Left ventricle myocardium superior (tissue), 1 donor: Measurements from ENCODE around the gene DIS3L2. TPM values are rescaled to one million over a fixed set of nuclear protein-coding genes. Genes with fewer than 3 reads are reported as not detected.
"Not testable (repeated sequence)": the region's sequence is repeated elsewhere in the genome, so short reads cannot be mapped to it uniquely, and the experiment has no call there.

Experiments
- ATAC-seq: fragments of 200-7000 bp; cut with Tn5 transposase; one replicate; pipeline ENCODE4 v1.9.1; 2020; ENCODE audit warnings: mild to moderate bottlenecking, moderate library complexity
- DNase-seq: peaks from one replicate; pipeline ENCODE4 v3.0.0-alpha.2; 2020
- intact Hi-C: fragments of 100-400 bp; cut with micrococcal nuclease; formaldehyde crosslinking; loops from one replicate; pipeline ENCODE4 v1.11.0; 2022
- total RNA-seq: library from RNA; stranded (reverse); fragmentation: NEBNext Ultra II Directional; extraction: Animal tissue kit (Norgen Biotek cat#: 25700); gene quantifications from one replicate; pipeline ENCODE4 v1.2.1, GENCODE V29; 2021
- donor health status: DM: no; HTN: yes; CAD: no; lungs with severe emphysema.

Gene DIS3L2
- total RNA-seq, 1 donor from 2014 or later, result 19.6 TPM

DNA sequence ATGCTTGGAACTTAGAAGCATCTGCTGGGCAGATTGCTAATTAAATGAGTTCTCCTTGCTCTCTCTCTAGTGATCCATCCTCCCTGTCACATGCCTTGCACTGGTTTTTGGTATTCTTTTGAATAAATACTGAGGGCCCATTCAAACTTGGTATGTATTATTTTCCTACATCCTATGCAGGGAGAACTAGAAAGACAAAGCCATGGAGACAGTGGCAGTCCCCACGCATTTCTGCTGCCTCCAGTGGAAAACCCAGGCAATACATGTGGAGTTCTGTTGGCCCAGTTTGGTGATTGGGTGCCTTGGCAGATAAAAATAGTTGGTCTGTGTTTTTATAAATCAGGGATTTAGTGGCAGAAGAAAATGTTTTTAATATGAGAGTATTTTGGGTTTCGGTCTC, 68.7 kb downstream of the DIS3L2 start:
- intact Hi-C loops, result no loop called here
- ATAC-seq (no peak), DNase-seq (no peak)

DNA sequence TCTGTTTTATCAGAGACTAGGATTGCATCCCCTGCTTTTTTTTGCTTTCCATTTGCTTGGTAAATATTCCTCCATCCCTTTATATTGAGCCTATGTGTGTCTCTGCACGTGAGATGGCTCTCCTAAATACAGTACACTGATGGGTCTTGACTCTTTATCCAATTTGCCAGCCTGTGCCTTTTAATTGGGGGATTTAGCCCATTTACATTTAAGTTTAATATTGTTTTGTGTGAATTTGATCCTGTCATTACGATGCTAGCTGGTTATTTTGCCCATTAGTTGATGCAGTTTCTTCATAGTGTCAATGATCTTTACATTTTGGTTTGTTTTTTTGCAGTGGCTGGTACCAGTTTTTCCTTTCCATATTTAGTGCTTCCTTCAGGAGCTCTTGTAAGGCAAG, 73.8 kb downstream of the DIS3L2 start:
- ATAC-seq, intact Hi-C loops, DNase-seq: not testable (repeated sequence)

DNA sequence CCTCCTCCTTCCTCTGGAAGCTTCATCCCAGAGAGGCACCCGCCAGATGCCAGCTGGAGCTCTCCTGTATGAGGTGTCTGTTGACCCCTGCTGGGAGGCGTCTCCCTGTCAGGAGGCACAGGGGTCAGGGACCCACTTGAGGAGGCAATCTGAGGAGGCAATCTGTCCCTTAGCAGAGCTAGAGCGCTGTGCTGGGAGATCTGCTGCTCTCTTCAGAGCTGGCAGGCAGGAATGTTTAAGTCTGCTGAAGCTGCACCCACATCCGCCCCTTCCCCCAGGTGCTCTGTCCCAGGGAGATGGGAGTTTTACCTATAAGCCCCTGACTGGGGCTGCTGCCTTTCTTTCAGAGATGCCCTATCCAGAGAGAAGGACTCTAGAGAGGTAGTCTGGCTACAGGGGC, 75.4 kb downstream of the DIS3L2 start:
- DNase-seq, ATAC-seq, intact Hi-C loops: not testable (repeated sequence)

DNA sequence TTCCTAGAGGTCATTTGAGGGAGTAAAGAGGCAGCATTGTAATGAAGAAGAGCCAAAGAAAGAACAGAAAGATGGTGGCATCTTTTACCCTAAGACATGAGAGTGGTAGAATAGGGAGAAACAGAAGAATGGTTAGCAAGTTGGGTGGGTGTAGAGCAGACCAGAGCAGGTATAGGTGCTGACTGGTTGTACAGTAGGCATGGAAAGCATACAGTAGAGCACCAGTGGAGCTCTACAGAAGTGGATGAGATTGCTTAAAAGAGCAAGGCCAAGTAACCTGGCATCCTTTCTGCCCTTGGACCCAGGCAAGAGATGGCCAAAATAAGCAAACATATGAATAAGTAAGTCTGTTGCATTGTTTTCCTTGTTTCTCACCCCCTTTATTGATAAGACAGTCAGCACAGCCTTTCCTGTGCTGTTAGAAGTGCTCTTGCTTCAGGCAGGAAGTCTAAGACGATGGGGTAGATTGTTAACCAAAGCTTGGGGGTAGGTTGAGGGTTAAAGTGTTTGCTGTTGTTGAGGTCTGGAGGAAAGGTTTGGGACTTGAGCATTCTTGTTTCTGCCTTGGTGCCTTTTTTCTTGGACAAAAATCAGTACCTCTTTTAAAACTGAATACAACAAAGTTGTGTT, 76.9 kb downstream of the DIS3L2 start:
- DNase-seq, result no peak
- intact Hi-C loops, result no loop called here
- no peak for ATAC-seq

DNA sequence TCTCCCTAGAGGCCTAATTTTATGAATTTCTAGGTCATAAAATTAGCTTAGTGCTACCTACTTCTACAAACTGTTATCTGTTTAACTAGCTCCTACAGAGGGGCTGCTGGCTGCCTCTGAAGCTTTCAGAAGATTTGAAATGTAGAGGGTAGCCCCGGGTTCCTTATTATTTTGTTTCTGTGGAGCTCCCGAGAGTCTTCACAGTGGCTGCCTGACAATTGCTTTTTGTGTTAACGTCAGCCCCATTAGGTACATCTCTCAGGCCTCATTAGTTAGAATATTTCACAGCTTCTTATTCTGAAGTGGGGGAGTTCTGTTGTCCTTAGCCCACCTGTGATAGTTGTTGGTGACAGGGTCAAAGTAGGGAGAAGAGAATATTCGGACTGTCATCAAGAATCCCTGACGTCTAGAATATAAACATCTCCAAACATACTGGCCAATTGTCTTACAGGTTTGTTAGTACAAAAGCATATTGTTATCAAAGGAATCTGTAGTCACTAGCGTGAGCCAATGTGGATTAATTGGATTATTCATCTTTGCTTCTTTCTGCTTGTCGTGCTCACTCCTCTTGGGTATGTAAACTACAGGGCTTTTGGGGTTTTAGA, 77.5 kb downstream of the DIS3L2 start:
- intact Hi-C loops, result no loop called here

DNA sequence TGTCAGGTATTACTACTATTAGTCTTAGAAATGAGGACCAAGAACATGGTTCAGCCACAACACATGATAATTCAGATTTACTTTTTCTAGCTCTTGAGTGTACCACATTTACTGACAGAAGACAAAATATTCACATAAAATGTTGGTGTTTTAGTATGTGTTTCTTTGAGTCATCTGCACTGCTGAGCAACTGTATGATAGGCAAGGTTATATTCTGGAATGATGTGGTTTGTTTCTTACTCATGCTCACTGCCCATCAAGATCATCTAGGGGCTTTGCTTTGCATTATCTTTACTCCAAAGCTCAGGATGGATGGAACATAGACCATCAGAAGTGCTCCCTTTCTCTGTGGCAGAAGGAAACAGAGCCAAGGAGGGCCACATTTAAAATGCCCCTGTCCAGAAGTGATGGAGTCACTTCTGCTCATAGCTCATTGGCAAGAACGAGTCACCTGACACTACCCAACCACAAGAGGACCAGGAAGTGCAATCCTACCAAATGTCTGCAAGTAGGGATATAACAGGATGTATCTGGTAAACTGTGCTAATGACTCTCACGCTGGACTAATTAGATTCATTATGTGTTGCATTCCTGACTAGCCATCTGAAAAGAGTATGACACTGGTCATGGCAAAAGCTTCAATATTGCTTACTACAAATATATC, 81.5 kb downstream of the DIS3L2 start:
- no peak for ATAC-seq
- DNase-seq, result no peak
- intact Hi-C loops, result no loop called here

More for the DNA sequence above, 77.5 kb downstream of the DIS3L2 start:
- DNase-seq, result no peak
- ATAC-seq, result no peak

DNA sequence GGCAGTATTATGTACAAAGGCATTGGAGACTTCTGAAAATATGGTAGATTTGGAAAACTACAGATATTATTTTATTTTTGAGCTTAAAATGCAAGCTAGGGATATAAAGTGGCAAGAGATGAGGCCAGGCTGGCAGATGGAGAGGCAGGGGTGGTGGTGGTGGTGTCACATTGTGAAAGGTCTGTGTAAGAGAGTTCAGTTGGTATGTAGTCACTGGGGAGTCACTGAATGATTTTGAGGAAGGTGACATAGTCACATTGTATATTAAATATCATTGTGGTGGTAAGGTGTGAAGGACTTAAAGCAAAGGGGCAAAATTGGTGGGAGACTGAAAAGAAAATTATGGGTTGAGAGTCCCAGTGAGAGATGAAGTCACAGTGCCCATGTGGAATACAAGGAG, 82.5 kb downstream of the DIS3L2 start:
- no peak for DNase-seq
- ATAC-seq, result no peak
- intact Hi-C loops, result no loop called here

DNA sequence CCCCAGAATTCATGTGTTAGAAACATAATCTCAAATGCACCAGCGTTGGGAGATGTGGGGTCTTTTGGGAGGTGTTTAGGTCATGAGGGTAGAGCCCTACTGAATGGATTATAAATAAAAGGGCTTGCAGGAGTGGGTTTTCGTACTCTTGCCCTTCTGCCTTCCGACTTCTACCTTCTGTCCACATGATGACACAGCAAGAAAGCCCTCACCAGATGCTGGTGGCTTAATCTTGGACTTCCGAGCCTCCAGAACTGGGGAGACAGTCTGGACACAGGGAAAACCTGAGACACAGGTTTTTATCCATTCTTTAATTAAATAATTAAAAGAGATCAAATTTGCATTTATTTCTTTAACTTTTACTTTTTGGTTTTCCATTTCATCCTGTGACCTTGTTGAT, 87.8 kb downstream of the DIS3L2 start:
- intact Hi-C loops, result no loop called here
- DNase-seq (no peak), ATAC-seq (no peak)

DNA sequence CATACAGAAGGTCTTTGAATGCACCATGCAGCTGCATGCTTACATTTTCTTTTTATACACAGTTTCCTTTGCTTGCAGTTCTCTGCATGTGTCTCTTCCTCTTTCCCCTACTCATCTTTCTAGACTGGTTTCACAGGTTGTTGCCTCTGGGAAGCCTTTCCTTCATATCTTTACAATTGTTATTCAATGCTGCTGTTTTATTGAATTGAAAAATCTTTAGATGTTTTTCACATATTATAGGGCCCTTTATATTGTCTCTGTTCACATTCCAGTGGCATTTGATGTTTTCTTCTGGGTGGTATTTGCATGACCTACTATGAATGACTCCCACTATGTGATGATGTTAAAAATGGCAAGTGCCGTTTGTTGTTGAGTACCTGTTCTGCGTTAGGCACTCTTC, 91.1 kb downstream of the DIS3L2 start:
- ATAC-seq (no peak), DNase-seq (no peak)
- intact Hi-C loops, result no loop called here

DNA sequence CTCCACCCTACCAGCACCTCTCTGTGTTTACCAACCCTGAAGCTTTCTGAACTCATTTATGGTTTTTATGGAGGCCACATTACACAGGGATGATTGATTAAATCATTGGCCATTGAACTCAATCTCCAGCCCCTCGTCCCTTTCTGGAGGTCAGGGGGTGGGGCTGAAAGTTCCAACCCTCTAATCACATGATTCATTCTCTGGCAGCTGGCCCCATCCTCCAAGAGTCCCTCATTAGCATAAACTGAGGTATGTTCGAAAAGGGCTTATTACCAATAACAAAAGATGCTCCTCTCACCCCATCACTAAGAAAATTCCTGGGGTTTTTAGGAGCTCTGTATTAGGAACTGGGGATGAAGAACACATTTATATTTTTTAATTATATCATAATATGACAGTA, 92.3 kb downstream of the DIS3L2 start:
- intact Hi-C loops, result no loop called here
- ATAC-seq (no peak), DNase-seq (no peak)

DNA sequence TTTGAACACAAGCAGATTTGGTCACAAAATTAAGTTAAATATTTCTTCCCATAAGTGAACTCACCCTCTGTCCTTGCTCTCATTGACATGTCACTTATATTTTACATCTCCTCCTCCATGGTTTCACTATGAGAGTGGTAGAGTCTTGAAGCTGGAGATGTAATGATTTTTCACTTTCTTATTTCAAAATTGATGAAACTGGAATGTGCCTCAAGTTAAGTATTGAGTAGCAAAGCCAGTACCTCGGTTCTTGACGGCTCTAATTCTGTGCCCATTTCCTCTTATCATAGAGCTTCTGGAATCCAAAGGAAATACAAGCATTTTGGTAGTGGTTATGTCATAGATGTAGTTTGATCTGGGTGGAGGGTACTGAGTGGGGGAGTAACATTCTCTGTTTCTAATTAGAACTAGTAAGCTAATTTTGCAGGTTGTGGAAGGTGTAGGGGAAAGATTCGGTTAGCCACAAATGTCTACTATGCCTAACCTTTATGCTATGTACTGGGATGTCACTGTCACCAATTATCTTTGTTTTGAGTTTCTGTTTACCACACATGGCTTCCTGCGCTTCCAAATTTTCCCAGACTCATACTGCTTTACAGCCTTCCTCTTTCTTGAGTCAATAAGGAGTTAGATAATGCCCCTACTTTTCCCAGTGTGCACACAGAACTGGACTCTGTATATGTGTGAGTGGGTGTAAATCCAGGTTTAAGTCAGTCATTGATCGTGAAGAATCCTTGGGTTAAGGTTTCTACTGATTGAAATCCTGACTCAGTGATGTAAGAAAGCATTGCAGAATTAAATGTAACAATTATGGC, 96.8 kb downstream of the DIS3L2 start:
- intact Hi-C loops, result no loop called here
- no peak for DNase-seq
- no peak for ATAC-seq

DNA sequence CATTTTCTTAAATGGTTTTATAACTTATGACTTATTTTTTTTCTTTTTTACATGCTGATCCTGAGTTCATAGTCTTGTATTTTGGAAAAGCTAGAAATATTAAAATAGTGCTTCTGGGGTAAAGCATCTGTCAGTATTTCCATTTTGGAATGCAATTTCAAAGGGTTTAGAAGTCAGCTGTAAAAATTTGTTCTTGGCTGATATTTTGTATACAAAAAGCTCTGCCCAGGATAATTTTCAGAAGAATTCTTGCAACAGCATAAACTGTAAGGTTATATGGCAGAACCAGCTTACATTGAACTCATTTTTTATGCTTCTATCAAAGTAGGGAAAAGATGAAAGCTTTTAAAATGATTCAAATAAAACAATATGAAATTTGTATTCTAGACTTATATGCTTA, 97.4 kb downstream of the DIS3L2 start:
- ATAC-seq, result no peak
- intact Hi-C loops, result no loop called here
- no peak for DNase-seq

DNA sequence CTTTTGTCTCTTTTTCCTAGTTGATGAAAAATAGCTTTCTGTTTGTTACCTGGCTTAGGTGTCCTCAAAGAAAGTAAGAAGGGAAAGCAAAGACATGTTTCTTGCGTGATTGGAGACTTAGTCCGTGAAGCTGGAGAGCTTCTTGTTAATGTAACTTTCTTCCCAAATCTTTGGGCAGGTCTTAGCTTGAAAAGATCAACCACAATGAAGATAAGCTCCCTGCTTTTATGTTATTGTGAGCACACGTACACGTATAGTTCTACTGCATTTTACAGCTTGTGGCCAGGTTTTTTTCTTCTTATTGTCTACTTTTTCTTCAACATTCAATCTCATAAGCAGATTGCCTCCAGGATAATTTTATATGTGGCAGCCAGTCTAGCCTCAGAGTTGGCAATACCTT, 99.8 kb downstream of the DIS3L2 start:
- intact Hi-C loops, result no loop called here
- no peak for ATAC-seq
- DNase-seq, result no peak

DNA sequence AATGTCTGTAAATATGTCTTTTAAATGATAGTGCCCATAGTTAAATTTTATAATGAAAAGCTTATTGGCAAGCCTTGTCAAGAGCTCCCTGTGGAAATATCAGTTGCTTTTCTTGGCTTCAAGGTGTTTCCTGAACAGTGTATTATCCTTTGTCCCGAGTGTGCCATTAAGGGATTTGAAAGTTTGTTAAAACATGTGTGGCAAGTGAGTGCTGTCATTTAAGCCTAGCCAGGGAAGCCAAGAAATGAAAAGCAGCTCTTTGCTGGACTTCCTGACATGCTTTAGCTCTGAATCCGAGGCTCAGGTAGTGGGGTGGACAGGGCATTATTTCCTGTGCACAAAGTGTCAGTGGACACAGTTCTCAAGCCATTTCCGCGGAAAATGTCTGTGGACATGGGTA, 111.5 kb downstream of the DIS3L2 start:
- intact Hi-C loops, result no loop called here
- ATAC-seq (peak; percentile 26), DNase-seq (no peak)

DNA sequence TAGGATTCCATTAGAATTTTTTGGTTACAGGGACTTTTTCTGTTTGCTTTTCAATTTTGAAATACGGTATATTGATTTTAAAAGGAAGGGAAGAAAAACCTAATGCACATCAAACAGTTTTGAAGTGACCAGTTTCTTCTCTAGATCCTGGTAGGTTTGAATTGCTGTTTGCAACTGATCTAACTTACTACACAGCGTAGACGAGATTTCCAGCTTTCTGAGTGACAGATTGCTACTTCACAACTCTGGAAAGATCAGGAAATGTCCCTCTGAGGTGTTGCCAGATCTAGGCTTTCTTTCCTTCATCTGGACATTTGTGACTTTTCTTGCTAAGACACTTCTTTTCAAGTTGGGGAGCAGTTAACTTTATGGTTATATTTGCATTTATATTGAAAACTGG, 112.2 kb downstream of the DIS3L2 start:
- ATAC-seq, result no peak
- intact Hi-C loops, result no loop called here

DNA sequence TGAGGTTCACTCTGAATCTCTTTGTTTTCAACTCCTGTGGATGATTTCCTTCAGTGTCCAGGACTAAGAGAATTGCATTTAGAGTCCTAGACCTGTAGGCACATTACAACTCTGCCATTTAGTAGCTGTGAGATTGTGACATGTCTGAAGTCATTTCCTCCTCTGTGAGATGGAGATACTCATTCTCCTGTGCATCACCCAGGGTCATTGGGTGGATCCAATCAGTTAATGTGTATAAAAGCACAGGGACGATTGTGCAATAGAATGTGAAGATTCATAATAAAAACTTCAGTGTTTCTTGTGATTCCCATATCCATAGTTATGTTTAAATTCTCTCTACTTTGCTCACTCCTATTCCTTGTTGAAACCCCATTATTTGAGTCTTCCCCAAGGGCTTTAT, 113.6 kb downstream of the DIS3L2 start:
- ATAC-seq, result peak; percentile 80
- DNase-seq, result no peak
- intact Hi-C loops, result no loop called here

More for the DNA sequence above, 112.2 kb downstream of the DIS3L2 start:
- DNase-seq, result no peak

DNA sequence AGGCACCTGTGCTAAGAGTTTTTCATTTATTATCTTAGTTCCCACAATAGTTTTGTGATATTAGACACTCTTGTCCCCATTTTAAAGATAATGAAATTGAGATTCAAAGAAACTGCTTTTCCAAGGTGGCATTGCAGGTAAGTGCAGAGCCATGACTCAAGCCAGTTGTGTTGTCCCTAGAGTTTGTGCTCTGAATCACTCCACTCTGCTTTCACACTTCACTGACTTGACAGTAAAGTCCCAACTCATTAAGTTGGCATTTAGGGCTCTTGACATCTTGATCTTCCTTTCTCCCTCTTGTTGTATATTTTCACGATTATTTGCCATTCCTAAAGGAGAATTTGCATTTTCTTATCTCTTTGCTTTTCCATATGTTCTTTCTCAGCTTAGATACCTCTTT, 114.3 kb downstream of the DIS3L2 start:
- no peak for ATAC-seq
- DNase-seq, result no peak
- intact Hi-C loops, result no loop called here

DNA sequence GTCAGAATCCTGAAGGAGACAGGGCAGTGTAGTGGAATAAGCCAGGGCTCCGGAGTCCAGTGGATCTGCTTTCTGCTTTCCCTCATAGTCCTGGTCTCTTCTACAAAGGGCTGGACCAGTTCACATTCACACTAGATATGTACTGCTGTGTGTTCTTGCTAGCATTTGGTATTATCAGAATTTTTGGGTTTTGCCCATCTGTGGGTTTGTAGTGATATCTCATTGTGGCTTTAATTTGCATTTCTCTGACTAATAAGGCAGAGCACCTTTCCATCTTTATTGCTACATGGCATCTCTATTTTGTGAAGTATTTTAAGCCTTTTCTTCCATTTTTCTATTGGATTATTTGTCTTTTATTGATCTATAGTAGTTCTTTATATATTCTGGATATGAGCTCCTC, 114.8 kb downstream of the DIS3L2 start:
- no peak for DNase-seq
- ATAC-seq, result no peak
- intact Hi-C loops, result no loop called here

DNA sequence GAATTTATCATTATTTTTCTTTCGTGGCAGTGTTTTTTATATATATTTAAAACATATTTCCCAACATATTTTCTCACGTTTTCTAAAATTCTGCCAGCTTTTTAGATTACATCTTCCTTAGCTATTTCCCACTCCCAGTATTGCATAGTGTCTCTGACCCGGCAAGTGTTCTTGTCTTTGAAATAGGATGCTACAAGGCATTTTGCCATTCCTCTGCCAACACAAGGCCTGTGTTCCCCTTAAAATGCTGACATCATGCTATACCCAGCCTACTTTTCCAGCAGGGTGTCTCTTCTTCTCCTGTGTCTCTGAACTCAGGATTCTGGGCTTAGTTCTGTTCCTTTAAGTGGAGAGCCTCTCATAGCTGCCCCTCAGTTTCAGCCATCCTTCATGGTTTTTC, 115.2 kb downstream of the DIS3L2 start:
- intact Hi-C loops, result no loop called here
- ATAC-seq (no peak), DNase-seq (no peak)

DNA sequence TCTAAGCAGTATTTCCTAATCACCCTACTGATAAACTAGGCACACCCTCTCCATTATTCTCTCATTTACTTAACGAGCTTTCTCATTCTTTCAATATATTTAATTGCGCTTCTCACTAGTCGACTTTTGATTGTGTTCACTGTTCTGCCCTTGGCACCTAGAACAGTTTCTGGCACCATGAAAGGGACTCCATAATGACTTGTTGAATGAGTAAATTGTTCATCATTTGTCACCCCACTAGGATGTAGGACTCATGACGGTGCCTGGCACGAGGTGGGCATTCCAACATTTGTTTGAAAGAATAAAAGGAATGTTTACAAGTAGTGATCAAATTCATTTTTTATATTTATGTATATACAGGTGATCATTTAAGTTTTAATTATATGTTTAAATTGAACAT, 123.7 kb downstream of the DIS3L2 start:
- ATAC-seq, result no peak
- DNase-seq, result no peak
- intact Hi-C loops, result no loop called here
